ENCODE results near the gene LRRC3. TPM values are rescaled to one million over a fixed set of nuclear protein-coding genes. Genes with fewer than 3 reads are reported as not detected.

The LRRC3 gene
- total and polyA plus RNA-seq, 2 donors from 2014 or later = 0.60 to 1.4 TPM

- no peaks in the 10 kb centered on the region for H3K9me3 ChIP-seq (ENCODE audit: control insufficient read depth in 2 of 3, insufficient read depth in 1 of 3, low read length in 3 of 3)
- no peak for FAIRE-seq
- intact Hi-C loops (cut with DNase I) = no loop called here
Observed at GRCh38 chr21:44443291-44443890, 11.9 kb upstream of the LRRC3 start.

GRCh38 chr21:44443891-44444285 lies 11.4 kb upstream of the LRRC3 start:
- DNase-seq (peak in 1 of 5 donors; percentile 67), FAIRE-seq (no peak)
- Histone ChIP-seq H3K4me3 (ENCODE audit: low read length in 3 of 3) (no peak overlapping the region), H3K9ac (ENCODE audit: low read length in 3 of 3) (no peak overlapping the region), H3K4me1 (ENCODE audit: control insufficient read depth in 2 of 3, insufficient read depth in 2 of 3, low read depth in 1 of 3, low read length in 3 of 3) (no peaks in the 10 kb centered on the region), H3K27me3 (ENCODE audit: control insufficient read depth, insufficient read depth, low read length) (no peaks in the 10 kb centered on the region), H3K36me3 (ENCODE audit: control insufficient read depth in 2 of 3, insufficient read depth in 3 of 3, low read length in 3 of 3) (no peaks in the 10 kb centered on the region), H3K9me3 (ENCODE audit: control insufficient read depth in 2 of 3, insufficient read depth in 1 of 3, low read length in 3 of 3) (no peaks in the 10 kb centered on the region), H3K27ac (ENCODE audit: low read depth in 2 of 2, low read length in 2 of 2) (no peak overlapping the region)
- TF ChIP-seq CTCF (IDR thresholded peaks at IDR 0.05; ENCODE audit: borderline replicate concordance, extremely low read depth, insufficient read depth) = no peak
- intact Hi-C loops (cut with DNase I) = no loop called here

More at GRCh38 chr21:44443291-44443890, 11.9 kb upstream of the LRRC3 start:
- H3K9ac ChIP-seq (ENCODE audit: low read length in 3 of 3) = no peak overlapping the region
- no peaks in the 10 kb centered on the region for H3K36me3 ChIP-seq (ENCODE audit: control insufficient read depth in 2 of 3, insufficient read depth in 3 of 3, low read length in 3 of 3)
- H3K27me3 ChIP-seq (ENCODE audit: control insufficient read depth, insufficient read depth, low read length) = no peaks in the 10 kb centered on the region
- H3K4me1 ChIP-seq (ENCODE audit: control insufficient read depth in 2 of 3, insufficient read depth in 2 of 3, low read depth in 1 of 3, low read length in 3 of 3) = no peaks in the 10 kb centered on the region
- no peak overlapping the region for H3K4me3 ChIP-seq (ENCODE audit: low read length in 3 of 3)
- DNase-seq = peak in 1 of 5 donors; percentile 54
- TF ChIP-seq CTCF (IDR thresholded peaks at IDR 0.05; ENCODE audit: borderline replicate concordance, extremely low read depth, insufficient read depth) = no peak
- no peak overlapping the region for H3K27ac ChIP-seq (ENCODE audit: low read depth in 2 of 2, low read length in 2 of 2)

- H3K27ac ChIP-seq (ENCODE audit: low read depth in 2 of 2, low read length in 2 of 2) = no peak overlapping the region
- H3K36me3 ChIP-seq (ENCODE audit: control insufficient read depth in 2 of 3, insufficient read depth in 3 of 3, low read length in 3 of 3) = no peaks in the 10 kb centered on the region
- TF ChIP-seq CTCF (IDR thresholded peaks at IDR 0.05; ENCODE audit: borderline replicate concordance, extremely low read depth, insufficient read depth) = no peak
- H3K4me1 ChIP-seq (ENCODE audit: control insufficient read depth in 2 of 3, insufficient read depth in 2 of 3, low read depth in 1 of 3, low read length in 3 of 3) = no peaks in the 10 kb centered on the region
- DNase-seq = peak in 2 of 5 donors; percentile 34 to 43
- no peak for FAIRE-seq
- no peak overlapping the region for H3K4me3 ChIP-seq (ENCODE audit: low read length in 3 of 3)
- H3K9me3 ChIP-seq (ENCODE audit: control insufficient read depth in 2 of 3, insufficient read depth in 1 of 3, low read length in 3 of 3) = no peaks in the 10 kb centered on the region
- H3K27me3 ChIP-seq (ENCODE audit: control insufficient read depth, insufficient read depth, low read length) = no peaks in the 10 kb centered on the region
- intact Hi-C loops (cut with DNase I) = no loop called here
- no peak overlapping the region for H3K9ac ChIP-seq (ENCODE audit: low read length in 3 of 3)
Observed at GRCh38 chr21:44444286-44444931, 10.9 kb upstream of the LRRC3 start.
